NCI-H2081 (cell line): Measurements from ENCODE around the gene PRKCG.
"Not testable (repeated sequence)": the region's sequence is repeated elsewhere in the genome, so short reads cannot be mapped to it uniquely, and the experiment has no call there.

Source experiments
- DNase-seq, 2 experiments: peaks; one replicate each; lab custom pipeline; 2025; lab: John Stamatoyannopoulos, UW

The PRKCG gene

DNA sequence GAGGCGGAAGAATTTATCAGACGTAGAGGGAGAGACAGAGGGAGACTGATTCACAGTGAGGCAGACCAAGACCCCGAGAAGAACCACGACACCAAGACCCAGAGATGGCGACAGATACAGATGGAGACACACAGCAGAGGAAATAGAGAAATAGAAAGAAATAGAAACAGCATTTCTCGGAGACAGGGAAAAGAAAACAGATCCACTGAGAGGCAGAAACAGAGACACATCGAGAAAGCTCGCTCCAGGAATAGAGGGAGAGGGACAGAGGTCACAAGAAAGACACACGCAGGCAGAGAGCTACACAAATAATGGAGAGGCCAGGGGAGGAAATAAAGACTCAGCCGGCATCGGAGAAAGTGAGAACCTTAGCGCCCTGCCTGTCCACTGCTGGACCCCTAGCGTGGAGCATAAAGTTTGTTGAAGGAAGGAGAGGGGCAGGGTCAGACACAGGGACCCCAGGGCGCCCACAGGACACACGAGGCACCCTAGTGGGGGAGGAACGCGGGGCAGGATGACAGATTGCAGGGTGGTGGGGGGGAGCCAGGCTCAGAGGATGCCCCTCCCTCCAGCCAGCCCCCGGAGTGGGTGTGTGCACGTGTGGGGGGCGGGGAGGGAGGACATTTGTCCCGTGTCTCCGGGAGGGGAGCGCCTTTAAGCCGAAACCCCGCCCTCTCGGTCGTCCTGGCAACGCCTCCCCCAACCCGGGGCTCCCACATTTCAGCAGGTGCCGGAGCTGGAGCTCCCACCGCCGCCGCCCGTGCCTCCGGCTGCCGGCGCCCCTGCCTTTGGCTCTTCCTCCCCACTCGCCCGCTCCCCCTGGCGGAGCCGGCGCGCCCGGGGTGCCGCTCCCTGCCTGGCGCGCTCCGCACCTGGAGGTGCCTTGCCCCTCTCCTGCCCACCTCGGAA is at the start of gene PRKCG:
TSS of gene PRKCG (plus strand) at position 716 of the 909 bp plus-strand sequence. CDS start 298 bp downstream, outside the sequence.
- DNase-seq, result no peak

DNA sequence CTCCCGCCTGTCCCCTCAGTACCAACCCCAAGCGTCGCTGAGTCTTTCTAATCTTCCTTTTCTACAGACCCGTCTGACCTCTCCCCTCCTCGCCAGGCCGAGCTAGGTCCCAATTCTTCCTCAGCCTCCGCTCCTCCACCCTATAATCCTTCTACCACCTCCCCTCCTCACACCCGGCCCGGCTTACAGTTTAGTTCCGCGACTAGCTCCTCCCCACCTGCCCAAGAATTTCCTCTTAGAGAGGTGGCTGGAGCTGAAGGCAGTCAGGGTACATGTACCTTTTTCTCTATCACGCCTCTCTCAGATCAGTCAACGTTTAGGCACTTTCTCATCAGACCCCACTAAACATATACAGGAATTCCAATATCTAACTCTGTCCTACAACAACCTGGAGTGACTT is 49.1 kb upstream of the PRKCG start:
- DNase-seq, result not testable (repeated sequence)

DNA sequence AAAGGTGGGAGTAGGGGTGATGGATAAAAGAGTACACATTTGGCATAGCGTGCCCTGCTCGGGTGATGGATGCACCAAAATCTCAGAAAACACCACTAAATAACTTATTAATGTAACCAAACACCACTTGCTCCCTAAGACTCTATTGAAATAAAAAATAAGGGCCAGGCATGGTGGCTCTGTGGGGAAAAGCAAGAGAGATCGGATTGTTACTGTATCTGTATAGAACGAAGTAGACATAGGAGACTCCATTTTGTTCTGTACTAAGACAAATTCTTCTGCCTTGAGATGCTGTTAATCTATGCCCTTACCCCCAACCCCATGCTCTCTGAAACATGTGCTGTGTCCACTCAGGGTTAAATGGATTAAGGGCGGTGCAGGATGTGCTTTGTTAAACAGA is 43.6 kb upstream of the PRKCG start:
- DNase-seq, result not testable (repeated sequence)

DNA sequence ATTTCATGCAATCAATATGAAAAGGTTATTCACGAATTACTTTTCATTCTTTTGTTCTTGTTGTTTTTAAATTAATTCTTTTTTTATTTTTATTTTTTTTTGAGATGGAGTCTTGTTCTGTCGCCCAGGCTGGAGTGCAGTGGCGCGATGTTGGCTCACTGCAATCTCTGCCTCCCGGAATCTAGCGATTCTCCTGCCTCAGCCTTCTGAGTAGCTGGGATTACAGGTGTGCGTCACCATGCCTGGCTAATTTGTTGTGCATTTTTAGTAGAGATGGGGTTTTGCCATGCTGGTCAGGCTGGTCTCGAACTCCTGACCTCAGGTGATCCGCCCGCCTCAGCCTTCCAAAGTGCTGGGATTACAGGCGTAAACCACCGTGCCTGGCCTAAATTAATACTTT is 41.8 kb upstream of the PRKCG start:
- not testable (repeated sequence) for DNase-seq

DNA sequence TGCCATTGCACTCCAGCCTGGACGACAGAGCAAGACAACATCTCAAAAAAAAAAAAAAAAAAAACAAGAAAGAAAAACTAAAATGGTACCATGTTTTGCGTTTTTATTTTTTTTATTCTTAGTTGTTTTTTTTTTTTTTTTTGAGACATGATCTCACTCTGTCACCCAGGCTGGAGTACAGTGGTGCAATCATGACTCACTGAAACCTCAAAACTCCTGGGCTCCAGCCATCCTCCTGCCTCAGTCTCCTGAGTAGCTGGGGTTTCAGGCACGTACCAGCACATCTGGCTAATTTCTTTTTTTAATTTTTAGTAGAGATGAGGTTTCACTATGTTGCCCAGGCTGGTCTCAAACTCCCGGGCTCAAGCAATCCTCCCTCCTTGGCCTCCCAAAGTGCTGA is 41.1 kb upstream of the PRKCG start:
- not testable (repeated sequence) for DNase-seq

DNA sequence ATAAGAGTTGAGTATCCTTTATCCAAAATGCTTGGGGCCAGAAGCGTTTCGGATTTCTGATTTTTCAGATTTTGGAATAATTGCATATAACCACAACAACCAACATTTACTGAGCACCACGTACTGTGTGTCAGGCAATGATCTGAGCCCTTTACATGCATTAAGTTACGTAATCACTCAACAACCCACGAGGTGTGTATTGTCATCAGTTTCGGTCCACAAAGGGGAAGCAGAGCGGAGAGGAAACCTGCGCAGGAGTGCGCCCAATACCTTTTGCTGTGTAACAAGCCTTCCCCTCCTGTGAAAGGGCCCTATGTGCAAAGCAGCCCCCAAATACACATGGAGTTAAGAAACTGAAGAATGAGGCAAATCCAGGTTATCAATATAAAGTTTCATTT is 37.1 kb upstream of the PRKCG start:
- no peak for DNase-seq

DNA sequence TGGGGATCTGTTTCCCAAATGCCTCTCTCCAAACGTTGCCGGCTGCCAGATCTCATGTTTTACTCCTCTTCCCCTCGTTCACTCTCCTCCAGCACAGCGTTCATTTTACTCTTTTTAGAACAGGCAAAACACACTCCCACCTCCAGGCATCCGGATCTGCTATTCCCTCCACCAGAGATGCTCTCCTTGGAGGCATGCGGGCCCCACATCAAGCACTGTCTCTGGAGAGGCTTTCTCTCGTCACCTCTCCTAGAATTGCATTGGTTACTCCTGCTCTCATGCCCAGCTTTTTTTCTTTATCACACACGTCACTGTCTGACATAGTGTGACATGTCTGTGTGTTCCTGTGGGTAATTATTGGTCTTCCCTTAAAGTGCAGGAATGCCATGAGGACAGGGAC is 34.4 kb upstream of the PRKCG start:
- DNase-seq, result no peak

DNA sequence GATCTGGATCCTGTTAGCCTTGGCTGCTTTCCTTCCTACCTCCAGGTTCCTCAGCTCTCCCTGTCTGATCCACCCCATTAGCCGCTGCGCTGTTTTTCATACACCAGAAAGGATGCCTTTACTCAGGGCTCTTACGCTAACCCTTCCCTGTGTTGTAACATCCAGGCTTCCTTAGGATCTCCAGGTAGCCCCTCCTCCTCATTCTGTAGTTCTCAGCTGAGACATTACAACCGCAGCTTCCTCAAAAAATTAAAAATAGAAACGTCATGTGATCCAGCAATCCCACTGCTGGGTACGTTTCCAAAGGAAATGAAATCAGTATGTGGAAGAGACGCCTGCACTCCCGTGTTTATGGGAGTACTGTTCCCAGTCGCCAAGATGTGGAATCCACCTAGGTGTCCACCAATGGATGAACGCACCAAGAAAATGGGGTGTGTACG is 32.7 kb upstream of the PRKCG start:
- DNase-seq, result no peak

DNA sequence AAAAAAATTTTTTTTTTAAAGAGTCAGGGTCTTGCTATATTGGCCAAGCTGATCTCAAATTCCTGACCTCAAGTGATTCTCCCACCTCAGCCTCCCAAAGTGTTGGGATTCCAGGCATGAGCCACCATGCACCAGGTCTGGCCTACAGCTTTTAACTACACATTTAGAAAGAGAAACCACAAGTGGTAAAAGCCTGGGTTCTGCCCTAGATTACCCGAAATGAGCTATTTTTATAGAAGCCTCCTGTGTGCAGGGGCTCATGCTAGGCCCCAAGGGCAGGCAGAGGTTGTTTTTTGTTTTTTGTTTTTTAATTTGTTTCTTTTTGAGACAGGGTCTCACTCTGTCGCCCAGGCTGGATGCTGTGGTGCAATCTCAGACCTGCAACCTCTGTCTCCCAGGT is 28.3 kb upstream of the PRKCG start:
- DNase-seq, result no peak

DNA sequence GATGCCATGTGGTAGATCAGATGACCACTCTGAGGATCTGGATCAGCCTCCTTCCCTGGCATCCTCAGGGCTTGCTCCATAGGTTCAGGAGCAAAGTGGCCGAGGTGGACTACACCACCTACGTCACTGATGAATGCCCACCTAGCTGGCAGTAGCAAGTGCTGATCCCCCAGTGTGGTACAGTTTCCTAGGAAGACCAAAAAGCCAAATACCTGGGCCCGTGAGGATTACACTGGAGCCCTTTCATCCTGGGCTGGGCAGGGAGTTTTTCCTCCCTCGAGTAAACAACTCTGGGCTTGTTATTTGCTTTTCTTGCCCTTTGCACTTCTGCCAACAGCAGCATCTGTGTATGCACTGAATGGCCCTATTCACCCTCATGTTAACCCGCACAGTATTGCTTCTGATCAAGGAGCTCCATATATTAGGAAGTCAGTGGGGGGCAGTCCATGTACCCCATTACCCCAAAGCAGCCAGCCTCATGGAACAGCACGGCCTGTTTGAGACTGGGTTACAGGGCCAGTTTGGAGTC is 17.6 kb upstream of the PRKCG start:
- DNase-seq, result no peak

DNA sequence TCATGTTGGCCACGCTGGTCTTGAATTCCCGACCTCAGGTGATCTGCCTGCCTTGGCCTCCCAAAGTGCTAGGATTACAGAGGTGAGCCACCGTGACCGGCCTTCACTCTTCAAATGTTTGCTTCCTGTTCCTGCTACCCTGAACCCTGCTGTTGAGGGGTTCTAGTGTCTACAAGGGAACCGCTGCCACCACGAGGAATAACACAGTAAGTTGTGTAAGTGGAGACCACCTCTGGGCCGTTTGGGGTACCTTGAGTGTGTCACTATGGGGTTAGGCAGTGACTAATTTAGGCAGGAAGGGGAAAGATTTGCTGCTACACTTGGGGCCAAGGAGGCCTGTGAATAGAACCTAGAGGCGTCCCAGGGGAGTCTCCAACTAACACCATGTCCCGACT is 16.5 kb upstream of the PRKCG start:
- no peak for DNase-seq

DNA sequence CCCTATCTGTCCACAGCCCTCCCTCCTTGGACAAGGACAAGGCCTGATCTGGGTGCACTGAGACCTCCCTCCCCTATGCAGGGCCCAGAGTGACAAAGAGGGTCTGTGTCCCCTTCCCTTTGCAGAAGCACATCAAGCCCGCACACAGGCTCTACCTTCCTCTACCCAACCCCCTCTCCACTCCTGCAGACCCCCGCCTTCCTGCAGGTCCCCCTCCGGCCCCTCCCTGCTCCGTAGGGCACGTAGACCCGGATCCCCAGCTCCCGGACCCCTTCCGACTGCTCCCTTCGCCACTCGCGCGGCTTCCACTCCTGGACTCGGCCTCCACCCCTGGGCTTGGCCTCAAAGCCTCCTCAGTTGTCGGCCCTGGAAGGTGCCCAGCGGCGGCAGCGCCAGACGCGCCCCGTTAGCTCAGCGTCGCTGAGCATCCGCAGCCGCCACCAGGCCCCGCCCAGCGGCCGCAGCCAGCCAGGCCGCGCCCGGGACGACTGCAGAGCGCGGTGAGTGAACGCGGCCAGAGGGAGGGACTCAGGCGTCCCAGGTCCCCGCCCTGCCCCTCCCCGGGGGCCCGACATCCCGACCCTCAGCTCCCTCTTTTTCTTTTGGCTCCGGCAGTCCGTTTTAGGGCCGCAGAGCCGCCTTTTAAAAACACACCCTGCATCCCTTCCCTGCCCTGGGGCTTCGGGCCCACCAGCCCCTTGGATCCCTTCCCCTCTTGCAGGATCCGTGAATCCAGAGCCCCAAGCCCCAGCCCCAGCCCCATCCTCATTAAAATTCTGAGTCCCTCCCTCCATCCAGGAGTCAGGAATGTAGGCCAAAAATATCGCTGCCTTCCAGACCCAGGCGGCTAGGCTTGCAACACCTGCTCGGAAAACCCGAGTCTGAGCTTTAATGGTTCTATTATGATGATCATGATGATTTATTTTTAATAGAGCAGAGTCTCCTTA is 15.8 kb upstream of the PRKCG start:
- DNase-seq, result no peak

DNA sequence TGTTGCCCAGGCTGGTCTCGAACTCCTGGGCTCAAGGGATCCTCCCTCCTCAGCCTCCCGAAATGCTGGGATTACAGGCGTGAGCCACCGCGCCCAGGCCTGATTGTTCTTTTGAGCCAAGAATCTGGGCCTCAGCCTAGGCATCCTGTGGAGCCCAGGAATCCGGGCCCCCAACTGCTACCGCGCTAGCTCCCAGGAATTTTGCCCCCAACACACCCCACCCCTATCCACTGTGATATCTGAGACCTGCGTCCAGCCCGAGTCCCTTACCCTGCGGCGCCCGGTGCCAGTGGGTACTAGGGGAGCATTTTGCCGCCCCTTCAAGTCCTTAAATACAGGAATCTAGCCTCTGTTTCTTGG is 15.2 kb upstream of the PRKCG start:
- no peak for DNase-seq

DNA sequence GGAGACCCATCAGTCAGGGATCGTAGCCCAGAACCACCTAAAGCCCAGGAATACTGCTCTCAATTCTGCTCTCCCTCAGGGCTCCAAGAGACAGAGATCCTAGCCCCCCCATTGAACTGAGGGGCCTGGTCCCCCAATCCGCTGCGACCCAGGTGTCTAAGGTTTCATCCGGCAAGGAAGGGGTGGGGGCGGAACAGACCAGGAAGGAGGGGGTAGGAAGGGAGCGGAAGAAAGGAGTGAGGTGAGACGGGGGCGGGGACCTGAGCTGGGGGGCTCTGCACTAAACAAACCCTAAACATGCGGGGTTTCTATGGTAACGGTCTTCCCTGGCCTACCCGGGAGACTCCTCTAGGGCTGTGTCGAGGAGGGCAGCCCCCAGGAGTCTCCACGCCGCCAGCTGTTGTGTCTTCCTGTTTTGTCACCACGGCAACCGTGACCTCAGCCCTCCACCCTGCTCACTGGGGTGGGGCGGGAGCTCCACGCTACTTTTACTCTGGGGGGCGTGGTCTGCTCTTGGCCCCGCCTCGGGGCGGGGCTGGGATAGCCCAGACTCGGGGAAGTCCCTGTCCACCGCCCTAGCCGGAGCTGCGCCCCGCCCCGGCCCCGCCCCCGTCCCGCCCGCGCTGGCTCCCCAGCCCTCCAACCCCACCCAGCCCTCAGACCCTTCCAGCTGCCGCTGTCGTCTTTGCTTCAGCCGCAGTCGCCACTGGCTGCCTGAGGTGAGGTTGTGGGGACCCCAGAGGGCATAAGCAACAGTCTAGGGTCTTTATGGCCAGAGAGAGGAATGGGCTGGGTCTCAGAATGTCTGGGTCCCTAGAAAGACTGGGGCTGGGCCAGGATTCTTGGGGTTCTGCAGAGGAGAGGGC is 14.5 kb upstream of the PRKCG start, which contains the start of gene MYADM:
TSS of gene MYADM (plus strand) at position 659 of the 866 bp plus-strand sequence. CDS start 5,647 bp downstream, outside the sequence.
- DNase-seq, result no peak

DNA sequence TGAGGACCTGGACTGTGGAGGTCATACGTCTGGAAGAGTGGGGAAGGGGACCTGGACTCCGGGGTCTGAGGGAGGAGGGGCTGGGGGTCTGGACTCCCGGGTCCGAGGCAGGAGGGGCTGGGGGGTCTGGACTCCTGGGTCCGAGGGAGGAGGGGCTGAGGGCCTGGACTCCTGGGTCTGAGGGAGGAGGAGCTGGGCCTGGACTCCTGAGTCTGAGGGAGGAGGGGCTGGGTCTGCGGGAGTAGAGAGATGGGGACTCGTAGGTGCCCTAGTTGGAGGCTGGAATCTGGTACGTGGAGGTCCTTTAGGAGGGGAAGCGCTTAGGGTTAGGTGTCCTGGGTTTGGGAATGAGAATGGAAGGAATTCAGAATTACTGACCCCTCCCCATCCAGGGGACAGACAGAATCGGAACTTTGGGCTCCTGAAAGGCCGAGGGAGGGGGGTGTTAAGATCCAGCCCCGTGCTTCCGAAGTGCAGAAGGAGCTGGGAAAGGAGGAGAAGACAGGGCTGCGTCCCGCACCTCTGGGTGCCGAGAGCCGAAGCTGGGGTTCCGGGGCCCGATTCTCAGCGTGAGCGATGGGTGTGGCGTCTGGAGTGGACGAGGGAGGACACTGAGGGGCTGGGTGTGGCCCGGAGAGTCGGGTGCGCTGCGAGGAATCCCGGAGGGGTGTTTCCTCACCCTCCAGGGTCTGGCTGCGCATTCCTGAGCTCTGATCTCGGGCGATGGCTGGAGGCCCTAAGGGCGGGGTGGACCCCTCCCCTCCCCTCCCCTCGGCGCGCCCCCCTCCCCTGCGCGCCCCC is 13.7 kb upstream of the PRKCG start:
- DNase-seq, result no peak

DNA sequence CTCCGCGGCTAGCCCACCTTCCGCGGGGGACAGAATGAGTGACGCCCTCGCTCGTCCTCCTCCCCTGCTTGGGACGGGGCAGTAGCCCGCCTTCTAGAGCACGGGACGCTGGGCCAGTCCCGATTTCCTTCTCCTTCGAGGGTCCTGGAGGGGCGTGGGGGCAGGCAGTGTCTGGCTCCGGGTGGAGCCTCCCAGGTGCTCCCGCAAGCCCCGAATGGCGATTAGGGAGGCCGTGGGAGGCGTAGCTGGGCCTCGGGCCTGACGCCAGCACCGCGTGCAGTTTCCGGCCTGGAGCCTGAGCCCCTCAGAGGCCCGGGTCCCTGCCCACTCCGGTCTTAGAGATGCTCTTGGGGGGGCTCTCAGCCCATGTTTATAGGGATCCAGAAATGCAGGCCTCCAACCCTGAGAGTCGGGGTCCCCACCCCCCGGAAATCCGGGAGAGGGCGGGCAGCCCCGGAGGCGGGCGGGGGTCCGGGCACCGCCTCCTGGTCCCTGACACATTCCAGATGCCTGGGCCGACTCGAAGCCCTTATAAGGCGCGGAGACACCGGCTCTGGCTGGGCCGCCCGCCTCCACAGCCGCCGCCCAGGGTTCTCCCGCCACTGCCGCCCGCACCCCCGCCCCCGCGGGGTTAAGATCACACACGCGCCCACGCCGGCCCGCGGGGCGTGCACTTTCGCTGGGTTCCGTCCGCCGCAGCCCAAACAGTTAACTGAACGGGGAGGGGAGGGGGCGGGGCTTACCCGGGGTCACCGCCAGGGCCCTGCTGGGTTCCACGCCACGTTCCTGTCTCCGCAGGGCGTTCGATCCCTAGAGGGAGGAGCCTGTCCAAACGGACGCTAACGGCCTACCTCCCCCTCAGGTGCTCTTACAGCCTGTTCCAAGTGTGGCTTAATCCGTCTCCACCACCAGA is 12.8 kb upstream of the PRKCG start:
- no peak for DNase-seq

DNA sequence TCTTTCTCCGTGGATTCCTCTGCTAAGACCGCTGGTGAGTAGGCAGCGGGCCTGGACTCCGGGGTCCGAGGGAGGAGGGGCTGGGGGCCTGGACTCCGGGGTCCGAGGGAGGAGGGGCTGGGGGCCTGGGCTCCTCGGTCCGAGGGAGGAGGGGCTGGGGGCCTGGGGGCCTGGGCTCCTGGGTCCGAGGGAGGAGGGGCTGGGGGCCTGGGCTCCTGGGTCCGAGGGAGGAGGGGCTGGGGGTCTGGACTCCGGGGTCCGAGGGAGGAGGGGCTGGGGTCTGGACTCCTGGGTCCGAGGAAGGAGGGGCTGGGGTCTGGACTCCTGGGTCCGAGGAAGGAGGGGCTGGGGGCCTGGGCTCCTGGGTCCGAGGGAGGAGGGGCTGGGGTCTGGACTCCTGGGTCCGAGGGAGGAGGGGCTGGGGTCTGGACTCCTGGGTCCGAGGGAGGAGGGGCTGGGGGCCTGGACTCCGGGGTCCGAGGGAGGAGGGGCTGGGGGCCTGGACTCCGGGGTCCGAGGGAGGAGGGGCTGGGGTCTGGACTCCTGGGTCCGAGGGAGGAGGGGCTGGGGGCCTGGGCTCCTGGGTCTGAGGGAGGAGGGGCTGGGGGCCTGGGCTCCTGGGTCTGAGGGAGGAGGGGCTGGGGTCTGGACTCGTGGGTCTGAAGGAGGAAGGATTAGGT is 12.1 kb upstream of the PRKCG start:
- DNase-seq, result not testable (repeated sequence)

DNA sequence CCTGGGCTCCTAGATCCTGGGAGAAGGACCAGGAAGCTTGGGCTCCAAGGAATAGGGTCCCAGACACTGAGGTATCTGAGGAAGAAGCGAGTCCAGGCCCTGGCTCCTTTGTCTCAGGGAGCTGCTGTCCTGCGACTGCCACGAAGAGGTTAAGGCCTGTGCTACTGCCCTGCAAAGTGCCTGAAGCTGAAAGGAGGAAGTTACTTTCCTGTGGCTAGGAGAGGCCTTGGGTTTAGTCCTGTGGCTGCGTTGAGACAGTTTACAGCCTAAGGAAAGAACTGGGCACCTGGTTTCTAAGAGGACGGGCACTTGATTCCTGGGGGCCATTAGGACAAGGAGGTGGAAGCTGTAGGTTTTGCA is 11.5 kb upstream of the PRKCG start:
- DNase-seq, result no peak

DNA sequence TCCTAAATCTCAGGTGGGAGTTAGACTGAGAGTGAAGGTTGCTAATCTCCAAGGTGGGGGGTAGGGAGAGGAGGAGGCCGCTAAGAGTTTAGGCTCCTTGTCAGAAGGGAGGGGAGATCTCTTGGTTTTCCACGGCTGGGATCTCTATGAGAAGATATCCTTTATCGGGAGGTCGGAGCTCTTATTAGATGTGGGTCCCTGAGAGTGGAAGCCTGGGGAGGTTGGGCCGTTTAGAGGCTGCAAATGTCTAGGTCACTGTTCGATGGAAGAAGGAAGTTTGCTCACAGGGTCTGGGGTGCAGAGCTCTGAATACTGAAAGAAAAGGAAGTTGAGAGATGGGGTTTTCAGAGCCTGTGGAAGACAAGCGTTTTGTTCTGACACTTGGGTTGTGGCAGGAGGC is 10.5 kb upstream of the PRKCG start:
- DNase-seq, result no peak
